AG09309 (cell line): ENCODE results near the gene RAB26.
"Not testable (repeated sequence)": the region's sequence is repeated elsewhere in the genome, so short reads cannot be mapped to it uniquely, and the experiment has no call there.

Experiments used
- DNase-seq: peaks from one replicate; pipeline ENCODE4 v3.0.0-alpha.2; 2010; ENCODE audit warnings: low read depth
- H3K4me3 ChIP-seq: 2 replicates; pipeline ENCODE4 v1.5.1; 2011; ENCODE audit warnings: mild to moderate bottlenecking, low read depth, low read length, moderate library complexity; ENCODE audit not compliant: control insufficient read depth
- CTCF ChIP-seq: IDR thresholded peaks from 2 replicates; pipeline ENCODE4 v1.5.1; 2011; ENCODE audit warnings: mild to moderate bottlenecking, low read depth, low read length, inconsistent platforms; ENCODE audit not compliant: insufficient read depth, control insufficient read depth; ENCODE audit errors: missing control alignments

Gene RAB26

DNA sequence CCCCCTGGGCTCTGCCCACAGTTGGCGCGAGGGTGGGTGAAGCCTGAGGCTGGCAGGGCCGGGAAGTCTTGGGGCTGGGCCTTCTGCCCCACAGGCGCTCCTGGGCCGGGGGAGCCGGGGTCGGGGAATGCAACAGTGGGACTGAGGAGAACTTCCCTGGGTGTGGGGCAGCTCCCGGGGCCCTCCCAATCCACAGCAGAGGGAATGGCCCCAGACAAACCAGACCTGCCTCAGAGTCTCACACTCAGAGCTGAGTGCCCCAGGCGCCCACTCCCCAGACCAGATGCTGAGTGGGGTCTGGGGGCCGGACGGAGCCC lies 24.1 kb upstream of the RAB26 start:
- DNase-seq: not testable (repeated sequence)
- H3K4me3 ChIP-seq: peak overlapping the region; percentile 14

- DNase-seq: peak; percentile 24
- peak overlapping the region; percentile 39 for H3K4me3 ChIP-seq
Observed at GRCh38 chr16:2124694-2125444, 23.6 kb upstream of the RAB26 start.

DNA sequence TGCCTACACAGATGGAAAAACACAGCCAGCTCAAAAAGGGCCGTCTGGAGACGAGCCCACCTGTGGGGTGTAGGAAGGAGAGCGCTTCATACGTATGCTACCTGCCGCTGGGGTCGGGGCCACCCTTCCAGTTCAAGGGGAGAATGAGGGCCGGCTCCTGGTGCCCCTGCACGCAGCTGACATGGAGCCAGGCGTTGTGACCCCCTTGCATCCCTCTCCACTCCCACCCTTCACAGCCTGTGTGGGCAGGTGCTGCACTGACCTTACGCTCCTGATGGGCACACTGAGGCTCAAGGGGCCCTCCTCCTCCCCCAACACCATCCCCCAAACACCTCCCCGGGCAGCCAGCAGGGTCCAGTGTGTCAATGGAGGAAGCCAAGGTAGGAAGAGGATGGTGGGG lies 22.8 kb upstream of the RAB26 start:
- DNase-seq, H3K4me3 ChIP-seq: not testable (repeated sequence)

GRCh38 chr16:2126161-2126743 lies 22.2 kb upstream of the RAB26 start:
- not testable (repeated sequence) for H3K4me3 ChIP-seq

DNA sequence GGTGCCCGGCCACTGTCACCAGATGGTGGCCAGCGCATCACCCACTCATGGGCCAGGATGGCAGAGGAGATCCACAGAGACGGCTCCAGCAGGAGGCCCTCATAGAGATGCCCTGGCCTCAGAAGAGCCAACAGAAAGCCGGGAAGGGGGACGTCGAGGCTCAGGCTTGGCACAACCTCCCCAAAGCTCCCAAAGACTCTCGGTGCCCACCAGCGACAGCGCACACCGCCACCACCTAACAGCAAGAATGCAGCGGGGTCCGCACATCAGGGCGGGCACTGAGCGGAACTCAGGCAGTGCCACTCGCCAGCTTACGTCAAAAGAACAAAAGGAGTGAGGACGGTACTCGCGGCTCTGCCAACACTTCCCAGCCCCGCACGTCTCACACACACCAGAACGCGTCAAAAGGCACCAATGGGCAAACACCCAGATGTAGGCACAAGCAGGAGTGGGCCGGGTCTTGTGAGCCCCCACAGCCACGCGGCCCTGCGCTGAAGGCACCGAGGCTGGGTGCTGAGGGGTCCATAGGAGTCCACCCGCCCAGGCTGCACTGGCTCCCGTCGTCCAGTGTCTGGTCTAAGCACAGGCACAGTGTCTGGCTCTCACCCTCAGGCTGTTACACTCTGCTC lies 21.4 kb upstream of the RAB26 start:
- DNase-seq, H3K4me3 ChIP-seq: not testable (repeated sequence)

More at GRCh38 chr16:2126161-2126743, 22.2 kb upstream of the RAB26 start:
- not testable (repeated sequence) for DNase-seq

- not testable (repeated sequence) for H3K4me3 ChIP-seq, DNase-seq
Observed at GRCh38 chr16:2127630-2128280, 20.7 kb upstream of the RAB26 start.

DNA sequence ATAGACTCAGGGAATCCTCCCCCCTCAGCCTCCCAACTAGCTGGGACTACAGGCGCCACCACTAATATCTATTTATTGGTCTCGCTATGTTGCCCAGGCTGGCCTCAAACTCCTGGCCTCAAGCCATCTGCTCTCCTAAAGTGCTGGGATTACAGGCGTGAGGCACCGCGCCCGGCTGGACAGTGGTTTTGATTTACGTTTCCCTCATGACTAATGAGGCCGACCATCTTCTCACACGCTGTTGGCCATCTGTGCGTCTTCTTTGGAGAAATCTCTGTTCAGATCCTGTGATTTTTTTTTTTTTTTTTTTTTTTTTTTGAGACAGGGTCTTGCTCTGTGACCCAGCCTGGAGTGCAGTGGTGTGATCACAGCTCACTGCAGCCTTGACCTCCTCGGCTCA lies 19.2 kb upstream of the RAB26 start:
- H3K4me3 ChIP-seq: not testable (repeated sequence)
- DNase-seq: peak; percentile 66

DNA sequence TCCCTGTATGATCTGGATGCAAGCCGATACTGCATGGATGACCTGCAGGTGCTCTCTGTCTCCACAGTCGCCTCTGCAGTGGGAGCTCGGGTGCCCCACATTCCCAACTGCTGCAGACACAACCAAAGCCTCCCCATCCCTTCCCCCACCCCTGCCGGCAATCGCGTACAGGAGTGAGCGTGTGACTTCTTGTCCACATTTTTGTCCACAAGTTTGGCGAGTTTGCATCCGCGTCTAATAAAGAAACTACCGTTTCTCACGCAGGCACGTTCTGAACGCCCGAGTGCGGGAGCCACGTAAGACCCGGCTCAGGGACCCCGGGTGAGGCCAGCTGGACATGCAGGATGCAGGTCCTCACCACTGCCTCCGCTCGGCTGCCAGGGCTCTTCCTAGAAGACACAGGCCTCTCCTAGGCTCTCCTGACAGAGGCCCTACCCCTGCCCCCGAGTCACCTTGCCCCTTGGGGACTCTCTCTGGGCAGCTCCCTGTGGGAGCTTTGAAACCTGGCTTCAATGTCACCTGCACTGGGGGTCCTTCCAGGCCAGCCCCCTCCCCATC lies 18.5 kb upstream of the RAB26 start:
- DNase-seq, H3K4me3 ChIP-seq: not testable (repeated sequence)

DNA sequence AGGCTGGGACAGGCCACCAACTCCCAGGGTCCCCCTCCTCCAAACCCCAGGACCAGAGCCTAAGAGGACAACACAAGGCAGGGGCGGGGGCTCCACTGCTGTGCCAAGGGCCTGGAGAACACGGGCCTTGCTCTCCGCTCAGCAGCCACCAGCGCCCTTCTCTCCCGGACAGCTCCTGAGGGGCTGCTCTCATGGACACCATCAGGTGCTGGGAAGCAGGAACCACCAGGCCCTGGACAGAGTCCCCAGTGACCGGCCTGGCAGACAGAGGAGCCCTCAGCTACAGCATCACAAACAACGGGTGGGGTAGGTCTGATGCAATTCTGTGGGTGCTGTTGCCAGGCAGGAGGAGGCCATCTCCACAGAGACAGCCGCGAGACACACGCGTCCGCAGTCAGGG lies 14.6 kb upstream of the RAB26 start:
- H3K4me3 ChIP-seq: peak overlapping the region; percentile 36
- not testable (repeated sequence) for DNase-seq

DNA sequence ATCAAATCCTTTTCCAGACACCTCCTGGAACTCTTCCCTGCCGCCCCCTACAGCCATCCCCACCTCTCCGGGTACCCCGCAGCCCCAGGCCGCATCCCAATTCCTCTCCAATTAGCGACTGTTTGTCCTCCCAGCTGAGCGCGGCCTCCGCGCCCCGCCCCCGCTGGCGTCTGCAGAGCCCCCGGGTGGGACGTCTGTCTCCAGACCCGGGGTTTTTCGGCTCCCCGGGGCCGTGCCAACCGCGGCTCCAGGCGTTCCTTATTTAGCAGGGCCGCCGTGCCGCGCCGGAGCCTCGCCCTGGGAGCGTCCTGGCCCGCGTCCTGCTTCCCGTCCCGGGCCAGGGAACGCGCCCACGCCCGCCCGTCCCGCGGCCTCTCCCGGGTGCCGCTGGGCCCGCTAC lies 13.4 kb upstream of the RAB26 start:
- peak overlapping the region; percentile 61 for H3K4me3 ChIP-seq
- not testable (repeated sequence) for DNase-seq

DNA sequence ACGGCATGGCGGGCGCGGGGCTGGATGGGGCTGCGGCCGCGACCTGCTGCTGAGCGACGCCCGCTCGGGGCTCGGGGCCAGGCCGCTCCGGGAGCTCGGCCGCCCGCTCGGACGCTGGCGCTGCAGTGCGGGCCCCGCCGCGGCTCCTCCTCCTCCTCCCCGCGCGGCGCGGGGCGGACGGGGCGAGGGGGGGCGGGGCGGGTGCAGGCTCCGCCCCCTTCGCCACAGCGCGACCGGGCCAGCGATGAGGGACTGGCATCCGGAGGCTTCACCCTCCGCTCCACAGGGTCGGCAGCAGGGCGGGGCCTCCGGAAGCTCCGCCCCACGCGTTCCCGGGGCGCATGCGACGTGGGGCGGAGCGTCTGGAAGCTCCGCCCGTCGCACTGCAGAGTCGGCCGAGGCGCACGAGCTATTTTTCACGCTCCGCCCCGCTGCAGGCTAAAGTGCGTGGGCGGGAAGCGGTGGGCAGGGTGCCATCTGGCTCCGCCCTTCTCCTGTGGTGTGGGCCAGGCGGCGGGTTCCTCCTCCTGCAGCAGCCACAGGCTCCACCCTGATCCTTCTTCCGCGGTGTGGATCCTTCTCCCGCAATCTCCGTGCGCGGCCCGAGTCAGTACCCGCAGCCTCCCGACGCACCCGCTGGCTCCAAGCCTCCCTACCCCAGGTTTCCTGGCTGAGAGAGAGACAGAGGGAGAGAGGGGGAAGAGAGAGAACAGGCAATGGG lies 12.5 kb upstream of the RAB26 start, which contains the start of gene PKD1:
Gene PKD1, minus strand, starts transcription at position 129 of the 721 bp plus-strand sequence. CDS start 209 bp downstream, outside the sequence.
- peak; percentile 79 for DNase-seq

GRCh38 chr16:2142942-2143877 lies 5.2 kb upstream of the RAB26 start:
- TF ChIP-seq CTCF: no peak
- no peak overlapping the region for H3K4me3 ChIP-seq
- no peak for DNase-seq

More for the DNA sequence above, 12.5 kb upstream of the RAB26 start, which contains the start of gene PKD1:
- peak within 1 kb of the TSS; percentile 61 for H3K4me3 ChIP-seq
